Adrenal gland (tissue), 12 donors: Measurements from ENCODE around the gene RTL10. TPM values are rescaled to one million over a fixed set of nuclear protein-coding genes. Genes with fewer than 3 reads are reported as not detected.
"Not testable (repeated sequence)": the region's sequence is repeated elsewhere in the genome, so short reads cannot be mapped to it uniquely, and the experiment has no call there.

Source experiments
- DNase-seq, 7 donors: peaks; one replicate each; pipeline ENCODE4 v3.0.0-alpha.2; 2019 to 2020
- H3K27ac ChIP-seq, 5 donors: fragments of 200-600 bp; sonication (generic) in 4 of 5; 1 replicate in 3 of 5; 2 replicates in 2 of 5; pipeline versions ENCODE4 v1.5.1 to v1.8.0; 2016 to 2020; ENCODE audit warnings: mild to moderate bottlenecking in 1 of 5
- H3K27me3 ChIP-seq: fragments of 200-600 bp; 2 replicates; pipeline ENCODE4 v1.8.0; 2021
- H3K36me3 ChIP-seq, 2 donors: fragments of 200-600 bp; replicated peaks in 1 of 2; 1 replicate in 1 of 2; 2 replicates in 1 of 2; pipeline versions ENCODE4 v1.5.1 to v1.8.0; 2018 to 2022
- H3K4me1 ChIP-seq, 2 donors: fragments of 200-600 bp; replicated peaks in 1 of 2; 1 replicate in 1 of 2; 2 replicates in 1 of 2; pipeline versions ENCODE4 v1.5.1 to v1.8.0; 2018 to 2021
- H3K4me3 ChIP-seq, 4 donors: fragments of 200-600 bp; sonication (generic) in 3 of 4; one replicate each; pipeline ENCODE4 v1.5.1; 2016 to 2018
- H3K9me3 ChIP-seq, 3 donors: fragments of 200-600 bp; sonication (generic) in 1 of 3; replicated peaks in 1 of 3; 1 replicate in 2 of 3; 2 replicates in 1 of 3; pipeline versions ENCODE4 v1.5.1 to v1.8.0; 2016 to 2021
- CTCF ChIP-seq, 6 experiments: fragments of 450-650 bp in 4 of 6; fragments of 200-600 bp in 2 of 6; sonication (generic) in 1 of 6; IDR thresholded peaks; 1 replicate in 5 of 6; 2 replicates in 1 of 6; pipeline versions ENCODE4 v1.5.1 to v1.8.0; 2016 to 2021; ENCODE audit warnings: antibody characterized with exemption in 6 of 6, mild to moderate bottlenecking in 2 of 6, moderate library complexity in 1 of 6
- POLR2A ChIP-seq, 2 donors: fragments of 450-650 bp; IDR thresholded peaks; one replicate each; pipeline ENCODE4 v1.6.1; 2017; ENCODE audit warnings: antibody characterized with exemption in 2 of 2, mild to moderate bottlenecking in 2 of 2, moderate library complexity in 1 of 2
- WGBS, 4 donors: extraction: QIAGEN DNeasy Blood & Tissue Kit in 2 of 4; methylation state at CpG; one replicate each; pipeline versions ENCODE4 v1.1.5 to v1.1.7; 2013 to 2017; 5-methylcytosine and 5-hydroxymethylcytosine counted together
- intact Hi-C, 2 donors: fragments of 100-400 bp; cut with DNase I; formaldehyde crosslinking; loops; one replicate each; pipeline versions ENCODE4 v1.14.1 to v1.15.0; 2022 to 2023
- polyA plus RNA-seq, 3 donors: library from polyadenylated mRNA; stranded (reverse); fragments of 200-250 nt in 2 of 3; fragments of 350-450 nt in 1 of 3; fragmentation: Illumina TruSeq in 1 of 3; extraction: RNeasy Lipid Tissue Mini Kit (QIAGEN cat#74804) in 1 of 3; gene quantifications; one replicate each; pipeline ENCODE4 v1.2.3, GENCODE V29; 2013 to 2014
- total RNA-seq, 9 donors: library from RNA; depleted of rRNA in 4 of 9; stranded (reverse); fragments of >200 nt in 4 of 9; fragments of 120-200 nt in 1 of 9; fragmentation: NEBNext Ultra II Directional in 1 of 9; extraction: Animal tissue kit (Norgen Biotek cat#: 25700) in 1 of 9; gene quantifications; one replicate each; pipeline versions ENCODE4 v1.1.0 to v1.2.4, GENCODE V29; 2013 to 2023
- donor health status: healthy with polysubstance abuse.
- donor health status: Bipolar disorder and iron deficiency.
- donor health status: DM: yes; HTN: yes; CAD: no.
- donor health status: DM: no; HTN: no; CAD: no.
- donor health status: DM: no; HTN: no; CAD: no.
- donor health status: DM: yes; HTN: yes; CAD: no.

The RTL10 gene
- total and polyA plus RNA-seq, 12 donors = 5.5 to 17.5 (median 11.7) TPM

- Histone ChIP-seq H3K27ac (no peak overlapping the region), H3K36me3 (no peaks in the 10 kb centered on the region), H3K4me3 (no peak overlapping the region), H3K27me3 (no peaks in the 10 kb centered on the region), H3K9me3 (no peaks in the 10 kb centered on the region), H3K4me1 (no peaks in the 10 kb centered on the region)
- DNase-seq = no peak
- TF ChIP-seq CTCF (IDR thresholded peaks at IDR 0.05) (no peak), POLR2A (IDR thresholded peaks at IDR 0.05) (no peak)
- intact Hi-C loops = no loop called here
Measured at GRCh38 chr22:19834599-19834998, 20.1 kb downstream of the RTL10 start.

GRCh38 chr22:19833327-19833726 lies 21.3 kb downstream of the RTL10 start:
- H3K4me3 ChIP-seq, DNase-seq, intact Hi-C loops, H3K4me1 ChIP-seq, H3K9me3 ChIP-seq, H3K36me3 ChIP-seq, H3K27ac ChIP-seq, H3K27me3 ChIP-seq: not testable (repeated sequence)
- WGBS, 4 donors = 86 to 89% (median 87%) methylated on average over 9 of the region's 9 CpGs

DNA sequence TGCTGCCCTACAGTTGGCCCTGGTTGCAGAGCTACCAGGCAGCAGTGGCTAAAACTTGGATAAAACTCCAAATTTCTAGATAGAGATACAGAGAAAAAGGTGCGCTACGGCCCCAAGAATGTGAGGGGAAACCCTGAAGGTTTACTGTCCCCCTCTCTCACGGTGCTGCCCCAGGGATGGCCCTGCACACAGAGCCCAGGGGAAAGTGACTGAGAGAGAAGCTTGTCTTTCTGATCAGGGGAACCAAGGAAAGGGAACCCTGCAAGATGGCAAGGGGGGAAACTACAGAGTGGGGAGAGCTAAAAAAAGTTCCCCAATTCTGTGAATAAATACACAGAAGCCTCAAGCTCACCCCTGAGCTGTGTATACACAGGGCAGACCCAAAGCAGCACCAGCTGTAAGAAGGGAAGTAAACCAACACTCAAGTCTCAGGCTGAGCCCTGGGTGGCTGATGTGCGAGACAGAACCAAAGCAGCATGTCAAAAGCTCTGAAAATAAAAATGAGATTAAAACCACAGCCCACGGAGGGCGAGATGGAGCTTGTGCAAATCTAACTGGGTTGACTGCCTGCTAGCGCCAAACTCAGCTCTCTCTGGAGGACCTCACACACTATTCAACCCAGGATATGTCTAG lies 22.1 kb downstream of the RTL10 start:
- Histone ChIP-seq H3K9me3 (no peaks in the 10 kb centered on the region), H3K36me3 (no peaks in the 10 kb centered on the region), H3K27me3 (no peaks in the 10 kb centered on the region), H3K4me1 (no peaks in the 10 kb centered on the region), H3K4me3 (no peak overlapping the region), H3K27ac (no peak overlapping the region)
- intact Hi-C loops = no loop called here
- WGBS, 4 donors = 80 to 90% (median 87%) methylated on average over 7 of the region's 7 CpGs
- no peak for TF ChIP-seq POLR2A (IDR thresholded peaks at IDR 0.05)
- no peak for TF ChIP-seq CTCF (IDR thresholded peaks at IDR 0.05)
- no peak for DNase-seq

GRCh38 chr22:19831979-19832378 lies 22.7 kb downstream of the RTL10 start:
- H3K27ac ChIP-seq, H3K4me1 ChIP-seq, intact Hi-C loops, H3K27me3 ChIP-seq, H3K36me3 ChIP-seq, H3K4me3 ChIP-seq, H3K9me3 ChIP-seq: not testable (repeated sequence)
- 64 to 94% (median 84%) methylated on average over 3 of the region's 3 CpGs for WGBS, 4 donors
- DNase-seq = peak in 1 of 7 donors; percentile 1

- intact Hi-C loops = no loop called here
- no peaks in the 10 kb centered on the region for H3K4me1 ChIP-seq
- H3K27ac ChIP-seq = no peak overlapping the region
- no peaks in the 10 kb centered on the region for H3K27me3 ChIP-seq
- no peak for DNase-seq
- H3K4me3 ChIP-seq = no peak overlapping the region
- no peaks in the 10 kb centered on the region for H3K36me3 ChIP-seq
- 91 to 99% (median 96%) methylated on average over 6 of the region's 6 CpGs for WGBS, 4 donors
- no peaks in the 10 kb centered on the region for H3K9me3 ChIP-seq
- TF ChIP-seq POLR2A (IDR thresholded peaks at IDR 0.05) (no peak), CTCF (IDR thresholded peaks at IDR 0.05) (no peak)
Measured at GRCh38 chr22:19831016-19831415, 23.7 kb downstream of the RTL10 start.
